Measurements from ENCODE around the gene THSD1.

DNA sequence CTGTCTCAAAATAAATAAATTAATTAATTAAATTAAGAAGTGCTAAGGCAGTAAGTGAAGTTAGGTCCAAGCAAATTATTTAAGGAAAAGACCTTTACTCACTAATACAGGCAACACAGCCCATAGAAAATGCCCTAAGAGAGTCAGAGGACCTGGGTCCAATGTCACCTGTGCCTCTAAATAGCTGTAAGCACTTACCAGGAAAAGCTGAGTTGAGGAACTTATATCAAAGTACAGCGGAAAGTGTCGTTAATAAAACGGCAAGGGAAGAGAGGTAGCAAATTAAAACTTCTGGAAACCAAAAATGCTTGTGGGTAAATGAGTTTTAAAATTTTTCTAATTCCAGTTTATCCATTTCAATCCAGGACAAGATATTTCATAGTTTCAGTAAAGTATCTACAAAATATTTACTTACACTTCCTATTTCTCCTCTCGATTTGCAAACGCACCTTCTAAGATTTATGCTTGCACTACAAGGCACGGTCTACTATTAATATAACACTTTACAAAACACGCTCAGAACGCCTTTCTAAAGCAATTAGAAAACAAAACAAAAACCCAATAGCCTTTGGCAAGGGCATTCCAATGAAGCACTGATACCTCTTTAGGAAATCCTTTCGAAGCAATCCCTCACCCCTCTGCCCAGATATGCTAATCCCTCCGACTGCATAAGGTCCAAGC, 43.5 kb upstream of the THSD1 start:
- TF ChIP-seq POLR2A (IDR thresholded peaks at IDR 0.05) = no peak
- no peak for TF ChIP-seq CTCF (IDR thresholded peaks at IDR 0.05 in 4 of 5, conservative IDR thresholded peaks at IDR 0.05 in 1 of 5)
